ENCODE results near the gene CNOT4. TPM values are rescaled to one million over a fixed set of nuclear protein-coding genes. Genes with fewer than 3 reads are reported as not detected.
"Not testable (repeated sequence)": the region's sequence is repeated elsewhere in the genome, so short reads cannot be mapped to it uniquely, and the experiment has no call there.

CNOT4 gene
- total RNA-seq, 1 donor from 2014 or later, result 34.4 TPM

DNA sequence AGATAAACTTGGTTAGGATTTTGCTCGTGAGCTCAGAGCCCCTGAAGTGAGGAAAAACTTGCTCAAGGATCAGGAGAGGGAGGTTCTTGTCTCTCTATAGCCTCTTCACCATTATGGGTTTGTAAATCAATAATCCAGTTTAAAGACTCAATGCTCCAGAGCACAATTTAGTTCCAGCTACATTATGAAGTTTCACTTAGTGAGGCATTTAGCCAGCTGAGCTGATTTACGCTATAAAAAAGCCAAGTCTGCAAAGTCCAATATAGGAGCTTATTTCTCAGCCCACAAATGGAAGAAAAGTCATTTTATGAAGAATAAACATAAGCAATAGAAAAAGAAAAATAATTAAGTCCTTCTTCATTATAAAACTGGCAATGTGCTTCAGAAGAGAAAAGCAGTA lies 145.7 kb downstream of the CNOT4 start:
- no peak for DNase-seq (ENCODE audit: low spot score)

DNA sequence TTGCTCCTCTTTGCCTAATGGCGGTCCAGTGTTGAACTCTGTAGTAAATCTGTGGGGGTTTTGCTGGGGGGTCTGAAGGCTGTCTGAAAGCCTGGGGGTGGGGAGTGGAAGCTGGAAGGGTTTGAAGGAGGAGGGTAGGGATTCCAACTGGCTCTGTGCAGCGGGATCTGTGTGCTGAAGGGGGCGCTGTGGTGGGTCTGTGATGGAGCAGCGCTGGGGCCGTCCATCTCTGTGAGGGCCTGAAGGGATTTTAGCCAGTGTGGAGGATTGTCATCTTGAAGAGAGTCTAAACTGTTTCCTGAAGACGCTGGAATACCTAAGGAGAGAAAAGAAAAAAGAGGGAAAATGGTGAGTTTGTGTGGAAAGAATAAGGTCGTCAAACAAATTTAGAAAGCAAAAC lies 147.0 kb downstream of the CNOT4 start:
- no peak for DNase-seq (ENCODE audit: low spot score)

DNA sequence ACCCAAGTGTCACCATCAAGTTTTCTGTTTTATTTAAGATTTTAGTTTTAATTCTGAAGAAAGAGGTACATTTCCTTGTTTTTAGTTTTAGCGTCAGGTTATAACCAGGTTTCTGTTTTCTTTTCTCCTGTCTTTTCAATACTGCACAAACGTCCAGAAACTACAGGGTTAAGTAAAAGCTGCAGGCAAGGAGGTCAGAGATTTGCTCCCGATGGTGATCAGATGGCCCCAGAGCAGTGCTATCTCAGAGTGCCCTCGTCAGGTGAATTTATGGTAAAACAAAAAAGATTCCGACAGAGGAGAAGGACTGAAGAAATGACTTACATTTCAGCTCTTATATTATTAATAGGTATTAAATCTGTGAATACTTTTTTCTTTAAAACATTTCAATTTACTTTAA lies 148.1 kb downstream of the CNOT4 start:
- no peak for DNase-seq (ENCODE audit: low spot score)

DNA sequence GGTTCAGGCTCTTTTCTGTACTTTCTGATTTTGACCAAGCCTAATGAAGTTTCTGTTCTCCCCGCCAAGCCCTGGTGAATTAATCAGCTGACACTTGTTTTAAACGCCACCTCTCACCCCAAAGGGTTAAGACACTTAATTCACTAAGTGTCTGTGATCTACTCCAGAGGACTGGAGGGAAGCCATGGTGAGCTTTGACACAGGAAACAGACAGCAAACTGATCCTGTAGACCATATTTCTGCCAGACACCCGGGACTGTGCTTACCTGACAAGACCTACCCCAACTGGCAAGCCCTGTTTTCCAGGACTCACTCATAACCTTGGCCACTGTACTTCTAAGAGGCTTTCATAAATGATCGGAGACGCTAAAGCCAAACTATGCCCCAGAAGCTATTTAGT lies 150.3 kb downstream of the CNOT4 start:
- DNase-seq (ENCODE audit: low spot score), result no peak

DNA sequence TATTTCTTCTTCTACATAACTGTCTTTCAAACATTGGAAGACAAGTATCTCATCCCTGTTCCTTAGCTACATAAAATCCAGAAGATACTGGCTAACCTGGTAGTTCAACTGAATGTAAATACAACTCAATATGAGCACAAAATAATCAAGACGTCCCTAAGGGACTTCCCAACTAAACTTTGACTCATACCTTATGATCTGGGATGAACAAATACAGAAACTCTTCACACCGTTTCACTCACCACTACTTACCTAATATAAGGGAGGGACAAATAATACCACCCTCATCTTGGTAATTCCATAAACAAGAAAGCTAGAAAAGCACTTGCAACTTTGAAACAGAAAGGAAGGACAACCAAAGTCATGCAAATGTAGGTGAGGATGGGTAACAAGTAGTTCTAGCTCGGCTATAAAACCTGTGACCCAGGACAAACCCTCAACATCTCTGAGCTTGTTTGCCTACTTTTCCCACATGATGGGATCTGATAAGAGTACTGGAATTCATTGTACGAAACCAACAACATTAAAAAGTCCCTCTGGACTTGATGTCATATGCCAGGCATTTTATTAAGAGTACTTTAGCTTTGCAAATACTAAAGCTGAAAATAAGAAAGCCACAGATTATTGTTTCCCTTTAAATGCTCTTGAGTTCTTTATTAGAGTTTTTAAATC lies 154.4 kb downstream of the CNOT4 start:
- DNase-seq (ENCODE audit: low spot score), result no peak

DNA sequence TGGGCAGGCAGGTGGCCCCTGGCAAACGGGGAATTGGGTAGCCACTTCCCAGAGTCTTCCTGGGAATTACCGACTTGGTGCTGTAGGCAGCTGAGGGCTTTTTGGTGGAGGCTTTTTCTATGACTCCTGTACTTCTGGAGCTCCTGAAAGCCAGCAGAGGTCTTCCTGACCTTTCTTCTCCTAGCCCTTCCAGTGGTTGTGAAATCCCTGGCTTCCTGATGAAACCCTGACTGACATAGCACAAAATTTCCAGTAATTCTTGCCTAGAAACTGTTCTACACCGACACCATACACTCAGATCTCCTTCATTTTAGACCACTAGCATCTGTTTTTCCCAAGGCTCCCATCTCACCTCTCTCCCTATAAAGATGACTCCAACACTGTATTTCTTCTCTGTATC lies 156.1 kb downstream of the CNOT4 start:
- DNase-seq (ENCODE audit: low spot score), result no peak

DNA sequence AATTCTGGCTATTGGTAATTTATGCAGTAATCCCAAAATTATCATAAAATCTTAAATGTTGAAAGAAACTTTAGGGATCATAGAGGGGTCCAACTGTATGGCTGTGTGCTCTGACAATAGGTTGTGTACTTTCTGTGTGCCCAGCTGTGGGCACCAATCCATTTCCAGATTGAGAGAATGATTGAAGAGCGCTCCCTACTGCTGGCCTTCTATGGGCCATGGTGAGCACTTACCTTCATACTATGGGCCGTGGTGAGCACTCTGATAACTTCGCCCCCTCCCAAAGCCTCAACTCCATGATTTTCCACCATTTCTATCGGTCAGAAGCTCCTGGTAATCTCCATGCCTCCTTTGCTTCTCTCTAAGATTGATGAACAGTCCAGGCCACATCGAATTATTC lies 157.6 kb downstream of the CNOT4 start:
- DNase-seq (ENCODE audit: low spot score), result no peak

DNA sequence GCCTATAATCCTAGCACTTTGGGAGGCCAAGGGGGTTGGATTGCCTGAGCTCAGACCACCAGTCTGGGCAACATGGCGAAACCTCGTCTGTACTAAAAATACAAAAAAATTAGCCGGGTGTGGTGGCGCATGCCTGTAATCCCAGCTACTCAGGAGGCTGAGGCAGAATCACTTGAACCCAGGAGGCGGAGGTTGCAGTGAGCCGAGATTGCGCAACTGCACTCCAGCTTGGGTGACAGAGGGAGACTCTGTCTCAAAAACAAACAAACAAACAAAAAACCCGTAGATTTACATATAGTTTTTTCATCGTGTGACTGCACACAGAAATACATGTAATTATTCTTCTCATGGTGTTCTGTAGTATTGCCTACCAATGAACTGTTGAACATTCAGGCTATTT lies 158.8 kb downstream of the CNOT4 start:
- not testable (repeated sequence) for DNase-seq (ENCODE audit: low spot score)

DNA sequence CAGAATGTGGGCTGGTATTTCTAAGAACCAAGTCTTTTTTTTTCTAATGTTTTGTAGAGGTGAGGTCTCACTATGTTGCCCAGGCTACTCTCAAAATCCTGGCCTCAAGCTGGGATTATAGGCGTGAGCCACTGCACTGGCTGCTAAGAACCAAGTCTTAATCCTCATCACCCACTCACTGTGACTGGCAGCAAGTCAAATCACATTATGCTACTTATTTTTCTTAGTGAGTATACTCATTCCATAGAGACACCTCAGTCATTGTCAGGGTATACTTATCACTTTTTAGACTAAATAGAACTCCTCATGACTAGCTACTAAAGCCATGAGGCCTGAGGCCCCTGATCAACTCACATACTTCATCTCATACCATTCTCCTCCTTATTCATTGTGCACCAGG lies 160.2 kb downstream of the CNOT4 start:
- DNase-seq (ENCODE audit: low spot score), result no peak

DNA sequence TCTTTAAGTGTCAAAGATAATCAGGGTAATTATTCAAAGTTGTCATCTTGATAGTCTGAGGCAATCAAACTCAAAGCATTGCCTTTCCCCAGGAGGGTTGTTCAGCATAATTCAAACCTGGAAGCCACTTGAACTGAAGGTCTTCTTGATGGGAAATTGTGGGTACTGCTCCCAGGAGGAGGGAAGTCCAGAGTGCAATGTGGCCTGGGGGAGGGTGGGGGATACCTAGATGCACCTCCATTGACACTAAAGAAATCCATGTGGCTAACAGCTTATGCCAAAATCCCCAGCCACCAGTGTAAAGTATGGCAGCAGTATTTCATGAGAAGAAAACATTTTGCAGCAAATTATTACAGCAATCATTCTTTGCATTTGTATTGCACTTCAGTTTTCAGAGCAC lies 161.4 kb downstream of the CNOT4 start:
- no peak for DNase-seq (ENCODE audit: low spot score)

DNA sequence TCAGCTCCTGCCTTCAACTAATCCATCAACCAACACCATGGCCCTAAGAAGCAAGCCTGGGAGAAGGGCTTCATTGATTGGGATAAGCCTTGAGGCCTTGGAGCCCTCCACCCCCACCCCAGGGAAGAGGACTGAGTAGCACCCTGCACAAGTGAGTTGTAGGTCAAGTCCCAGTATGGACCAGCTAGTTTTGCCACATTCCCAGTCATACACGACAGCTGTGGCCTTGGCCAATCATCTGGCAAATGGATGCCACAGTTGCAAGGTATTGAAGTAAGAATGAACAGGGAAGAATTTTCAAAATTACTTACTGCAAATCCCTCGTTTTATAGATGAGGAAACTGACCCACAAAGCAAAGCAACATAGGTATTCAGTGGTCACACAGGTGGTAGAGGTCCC lies 166.5 kb downstream of the CNOT4 start:
- no peak for DNase-seq (ENCODE audit: low spot score)

DNA sequence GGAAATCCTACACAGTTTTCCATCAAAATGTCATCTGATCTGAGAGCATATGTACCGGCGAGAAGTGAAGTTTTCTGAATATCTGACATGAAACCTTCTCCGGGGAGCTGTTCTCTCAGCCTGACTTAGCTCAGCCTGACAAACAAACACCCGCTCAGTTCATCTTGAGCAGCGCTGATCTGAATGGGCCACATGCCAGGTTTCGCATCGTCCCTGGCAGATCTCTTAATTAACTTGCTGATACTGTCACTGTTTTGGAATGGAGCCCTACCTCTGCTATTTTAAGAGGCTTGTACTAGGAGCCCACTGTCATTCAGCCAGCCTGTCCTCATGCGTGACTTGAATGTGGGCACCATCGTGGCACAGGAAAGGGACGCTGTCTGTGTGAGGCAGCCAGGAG lies 167.0 kb downstream of the CNOT4 start:
- DNase-seq (ENCODE audit: low spot score), result no peak

DNA sequence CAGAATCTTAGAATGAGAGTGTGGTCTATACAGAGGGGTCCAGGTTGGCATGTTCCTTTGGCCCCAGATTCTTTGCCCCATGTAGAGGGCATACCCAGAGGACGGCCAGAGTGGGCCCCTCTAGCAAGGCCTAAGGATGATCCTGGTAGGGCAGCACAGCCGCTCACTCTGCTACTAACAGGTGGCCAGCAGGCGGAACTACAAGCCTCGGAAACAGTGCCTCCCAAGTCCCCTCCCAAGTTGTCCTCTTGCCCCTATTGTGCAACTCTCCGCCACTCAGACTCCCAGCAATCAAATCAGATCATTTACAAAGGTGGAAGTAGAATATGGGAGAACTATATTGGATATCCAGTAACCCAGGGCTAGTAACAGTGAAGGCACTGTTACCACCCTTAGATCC lies 168.9 kb downstream of the CNOT4 start:
- no peak for DNase-seq (ENCODE audit: low spot score)

DNA sequence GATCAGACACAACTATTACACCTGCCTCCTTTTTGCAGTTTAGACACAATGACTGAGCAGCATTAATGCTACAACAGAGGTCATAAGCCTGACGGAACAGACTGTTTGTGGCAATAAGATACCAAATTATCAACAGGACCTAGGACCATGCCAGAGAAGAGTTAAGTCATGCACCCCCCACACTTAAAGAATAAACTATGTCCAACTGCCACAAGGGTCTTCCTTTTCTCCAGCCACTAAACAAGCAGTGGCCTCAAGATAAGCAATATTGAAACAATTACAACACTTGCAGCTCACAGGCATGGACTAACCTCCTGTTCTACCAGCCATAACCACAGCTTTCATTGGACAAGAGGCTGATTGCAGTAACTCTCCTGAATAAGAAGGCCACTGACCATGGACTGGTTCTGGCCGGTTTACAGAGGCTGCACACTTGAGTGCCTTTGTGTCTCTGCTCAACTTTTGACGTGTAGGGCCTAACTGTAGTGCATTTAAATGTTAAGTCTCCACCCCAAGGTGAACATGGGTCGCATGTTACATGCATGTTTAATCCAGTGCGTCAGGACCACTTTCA lies 171.8 kb downstream of the CNOT4 start:
- DNase-seq (ENCODE audit: low spot score), result no peak

DNA sequence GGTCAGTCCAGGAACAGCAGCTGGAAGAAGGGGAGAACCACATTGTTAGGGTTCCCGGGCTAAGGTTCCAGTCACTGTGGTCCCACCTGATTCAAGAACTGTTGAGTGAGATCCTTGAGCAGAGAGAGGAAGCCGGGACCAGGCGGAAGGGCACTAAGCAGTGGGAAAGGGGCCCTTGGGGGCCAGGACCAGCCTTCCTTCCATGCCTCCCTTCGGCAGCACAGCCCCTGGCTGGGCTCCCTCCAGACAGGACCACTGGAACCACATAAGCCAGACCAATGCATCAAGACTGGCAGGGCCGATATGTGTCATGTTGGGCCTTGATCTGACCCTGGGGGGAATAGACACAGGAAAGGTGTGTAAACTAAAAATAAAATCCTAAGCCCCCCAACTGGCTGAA lies 172.4 kb downstream of the CNOT4 start:
- DNase-seq (ENCODE audit: low spot score), result no peak

DNA sequence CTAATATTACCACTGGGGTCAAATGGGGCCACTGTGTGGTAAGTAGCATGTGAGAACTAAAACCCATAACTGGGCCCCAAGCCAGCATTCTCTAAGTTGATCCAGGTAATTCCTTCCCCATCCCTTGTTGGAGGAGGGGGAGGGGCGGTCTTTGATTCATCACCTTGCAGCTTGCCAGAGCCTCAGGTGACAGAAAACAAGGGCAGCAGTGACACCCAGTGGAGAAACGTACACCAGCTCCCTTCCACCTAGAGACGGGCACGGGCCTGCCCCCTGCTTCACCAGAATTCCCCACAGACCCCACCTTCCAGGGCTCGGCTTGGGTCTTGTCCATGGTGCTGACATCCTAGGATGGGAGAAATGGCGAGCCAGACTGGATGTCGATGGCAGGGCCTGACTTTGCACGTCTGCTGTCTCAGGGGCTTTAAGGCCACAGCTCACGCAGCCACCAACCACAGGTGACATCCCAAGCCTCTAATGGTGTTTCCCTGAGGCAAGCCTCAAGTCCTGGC lies 174.2 kb downstream of the CNOT4 start:
- DNase-seq (ENCODE audit: low spot score), result peak; percentile 70

DNA sequence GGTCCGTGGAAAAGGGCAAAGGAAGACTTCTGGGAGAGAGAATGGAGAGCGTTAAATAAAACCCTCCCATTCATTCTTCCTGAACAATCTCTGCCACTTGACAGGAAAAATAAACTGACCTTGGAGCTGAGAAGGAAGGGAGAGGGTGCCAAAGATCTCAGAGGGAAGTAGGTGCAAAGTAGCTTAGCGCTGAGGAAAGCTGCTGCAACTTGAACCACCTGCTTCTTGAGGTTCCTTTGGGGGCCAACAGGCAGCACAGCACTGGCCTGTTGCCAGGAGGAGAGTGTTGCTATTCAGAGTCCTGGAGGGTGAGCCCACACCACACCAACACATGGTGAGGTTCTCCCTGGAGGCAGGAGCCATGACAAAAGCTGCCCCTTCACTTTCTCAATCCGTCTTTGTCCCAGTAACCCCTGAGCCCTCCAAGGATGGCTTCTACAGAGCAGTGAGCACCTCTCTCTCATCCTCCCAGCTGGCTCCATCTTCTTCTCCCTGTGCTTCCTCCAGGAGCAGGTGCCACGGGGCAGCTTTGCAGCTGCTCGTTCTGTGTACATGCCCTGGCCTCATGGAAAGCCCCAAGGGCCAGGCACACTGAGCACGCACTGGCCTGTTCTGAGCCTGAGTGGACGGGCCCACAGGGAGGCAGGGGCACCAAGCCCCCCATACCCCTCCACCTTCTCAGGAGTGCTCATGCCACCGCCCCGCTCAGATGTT lies 174.9 kb downstream of the CNOT4 start:
- no peak for DNase-seq (ENCODE audit: low spot score)

DNA sequence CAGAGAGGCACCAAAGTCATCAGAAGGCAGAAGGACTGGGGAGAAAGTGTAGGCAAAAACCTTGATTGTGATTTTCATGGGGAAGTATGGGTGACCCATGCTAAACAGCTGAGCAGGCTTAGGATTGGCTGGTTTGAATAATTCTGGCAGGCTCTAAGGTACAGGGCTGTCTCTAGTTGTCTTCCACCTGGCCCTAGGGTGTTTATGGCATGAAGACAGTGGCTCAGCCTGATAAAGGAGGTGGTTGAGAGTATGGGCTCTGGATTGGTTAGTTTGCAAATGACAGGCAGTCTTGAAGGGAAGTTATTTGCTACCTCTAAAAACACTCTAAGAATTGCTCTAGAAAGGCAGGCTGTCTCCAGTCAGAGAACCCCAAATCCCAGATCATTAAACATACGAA lies 176.0 kb downstream of the CNOT4 start:
- no peak for DNase-seq (ENCODE audit: low spot score)

DNA sequence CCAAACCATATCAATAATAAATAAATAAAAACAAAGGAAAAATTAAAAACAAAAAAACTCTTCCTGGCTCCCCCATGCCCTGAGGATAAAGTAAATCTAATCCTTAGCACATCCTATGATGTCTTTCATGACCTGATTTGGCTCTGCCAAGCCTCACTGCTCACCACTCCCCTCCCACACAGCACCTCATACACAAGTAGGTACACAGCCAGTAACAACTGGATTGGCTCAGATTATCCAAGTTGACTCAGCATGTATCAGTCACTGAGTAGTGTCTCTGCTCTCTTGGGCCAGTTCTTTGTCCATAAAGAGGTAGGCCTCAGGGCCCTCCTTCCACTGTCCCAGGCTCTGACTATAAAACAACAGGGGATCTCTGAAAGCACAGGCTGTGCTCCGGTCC lies 176.7 kb downstream of the CNOT4 start:
- DNase-seq (ENCODE audit: low spot score), result no peak

DNA sequence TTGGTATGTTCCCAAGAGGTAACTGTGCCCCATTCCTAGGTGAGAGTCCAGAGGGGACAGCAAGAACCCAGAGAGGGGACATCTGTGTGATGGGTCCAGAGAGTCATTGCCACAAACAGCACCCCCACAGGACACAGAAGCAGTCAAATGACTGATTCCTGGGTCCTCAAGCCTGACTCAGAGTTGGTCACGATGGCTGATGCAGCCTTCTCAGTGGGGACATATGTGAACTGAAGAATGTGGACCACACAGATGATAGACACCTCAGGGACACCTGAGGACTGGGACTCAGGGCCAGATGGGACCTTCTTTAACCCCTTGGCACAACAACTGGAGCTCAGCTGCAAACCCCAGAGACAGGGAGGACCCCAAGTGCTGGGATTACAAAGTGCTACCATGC lies 179.8 kb downstream of the CNOT4 start:
- DNase-seq (ENCODE audit: low spot score), result no peak

DNA sequence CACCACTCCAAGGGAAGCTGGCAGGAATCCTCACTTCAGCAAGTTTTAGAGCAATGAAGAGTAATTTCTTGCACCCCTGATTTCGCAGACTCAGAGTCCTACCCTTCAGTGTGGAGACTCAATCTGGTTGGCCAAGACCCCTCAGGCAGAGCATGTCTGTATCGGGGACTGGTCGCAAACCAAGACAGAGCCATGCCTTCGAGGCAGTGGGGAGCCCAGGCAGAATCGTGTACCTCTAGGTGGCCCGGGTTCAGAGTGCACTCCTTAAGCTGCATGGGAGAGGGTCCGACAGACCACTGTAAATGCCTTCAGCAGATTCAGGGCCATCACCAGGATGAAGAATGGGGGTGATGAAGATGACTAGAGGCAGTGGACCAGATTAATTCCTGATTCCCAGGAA lies 181.4 kb downstream of the CNOT4 start:
- no peak for DNase-seq (ENCODE audit: low spot score)

DNA sequence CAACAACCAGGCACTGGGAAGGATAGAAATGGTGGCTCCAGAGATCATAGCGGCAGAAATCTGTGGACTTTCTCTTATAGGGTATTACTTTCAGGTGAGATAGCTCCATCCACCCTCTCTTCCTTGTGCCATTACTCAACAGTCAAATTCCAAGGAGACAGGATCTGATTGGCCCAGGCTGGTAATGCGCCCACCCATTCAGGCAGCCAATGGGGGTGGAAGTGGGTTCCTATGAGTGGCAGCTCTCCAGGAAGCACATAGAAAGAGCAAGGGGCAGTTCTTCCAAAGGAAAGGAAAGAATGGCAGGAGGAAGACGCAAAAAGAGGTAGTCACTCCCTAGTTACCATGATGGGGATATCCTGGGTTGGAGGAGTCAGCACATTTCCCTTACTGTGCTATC lies 181.8 kb downstream of the CNOT4 start:
- DNase-seq (ENCODE audit: low spot score), result no peak

DNA sequence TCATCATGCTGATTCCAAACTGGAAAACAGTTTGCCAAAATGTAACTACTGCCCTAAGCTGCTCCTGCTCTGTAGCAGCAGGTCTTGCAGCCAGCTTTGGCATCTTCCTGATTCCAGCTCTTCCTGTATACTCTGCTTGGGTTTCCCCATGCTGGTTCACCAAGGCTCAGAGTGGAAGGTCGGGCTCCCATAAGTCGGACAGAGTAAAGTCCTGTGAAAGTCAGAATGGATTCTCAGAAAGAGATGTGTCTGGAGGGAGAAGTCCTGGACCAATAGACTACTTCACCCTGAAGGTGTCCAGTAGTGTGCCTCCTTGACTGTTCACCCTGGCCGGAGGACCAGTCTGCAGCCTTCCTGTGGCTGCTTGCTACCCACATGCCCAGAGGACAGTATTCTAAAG lies 182.4 kb downstream of the CNOT4 start:
- DNase-seq (ENCODE audit: low spot score), result no peak
